Sigmoid colon (tissue), 4 donors: Measurements from ENCODE around the gene DMRT1.

Source experiments
- CTCF ChIP-seq, 4 experiments: fragments of 450-650 bp in 3 of 4; fragments of 200-600 bp in 1 of 4; IDR thresholded peaks; one replicate each; pipeline ENCODE4 v1.5.1; 2016 to 2019; ENCODE audit warnings: antibody characterized with exemption in 4 of 4, mild to moderate bottlenecking in 3 of 4, moderate library complexity in 2 of 4
- EP300 ChIP-seq, 4 donors: sonication (generic); formaldehyde crosslinking; IDR thresholded peaks; one replicate each; pipeline ENCODE4 v1.6.1; 2017; ENCODE audit warnings: antibody characterized with exemption in 4 of 4
- POLR2A ChIP-seq, 2 donors: fragments of 450-650 bp; IDR thresholded peaks; one replicate each; pipeline ENCODE4 v1.6.1; 2016; ENCODE audit warnings: antibody characterized with exemption in 2 of 2, mild to moderate bottlenecking in 2 of 2, moderate library complexity in 2 of 2
- POLR2AphosphoS5 ChIP-seq, 4 donors: sonication (generic); formaldehyde crosslinking; IDR thresholded peaks; one replicate each; pipeline ENCODE4 v1.6.1; 2017; ENCODE audit warnings: antibody characterized with exemption in 4 of 4

GRCh38 chr9:1005043-1005667 is 163.7 kb downstream of the DMRT1 start:
- TF ChIP-seq CTCF (IDR thresholded peaks at IDR 0.05) = peak in 1 of 4 experiments; percentile 13
- no peak for TF ChIP-seq POLR2AphosphoS5 (IDR thresholded peaks at IDR 0.05)
- TF ChIP-seq POLR2A (IDR thresholded peaks at IDR 0.05) = no peak
- no peak for TF ChIP-seq EP300 (IDR thresholded peaks at IDR 0.05)
